Osteoblast (primary cell): ENCODE measurements around the gene PAN3. TPM values are rescaled to one million over a fixed set of nuclear protein-coding genes. Genes with fewer than 3 reads are reported as not detected.

ENCODE experiments used
- DNase-seq: peaks from one replicate; pipeline ENCODE4 v3.0.0; 2011; ENCODE audit warnings: low spot score, mixed read lengths; ENCODE audit not compliant: insufficient read length; ENCODE audit errors: missing footprints
- H2AFZ ChIP-seq: 2 replicates; pipeline ENCODE4 v1.6.0; 2011; ENCODE audit warnings: mild to moderate bottlenecking, low read length
- H3K27ac ChIP-seq: 2 replicates; pipeline ENCODE4 v1.5.1; 2011; ENCODE audit warnings: mild to moderate bottlenecking, low read depth, low read length, moderate library complexity
- H3K27me3 ChIP-seq: 2 replicates; pipeline ENCODE4 v1.6.0; 2012; ENCODE audit warnings: mild to moderate bottlenecking, control low read depth, inconsistent platforms, low read length, moderate library complexity; ENCODE audit not compliant: insufficient read depth
- H3K36me3 ChIP-seq: 2 replicates; pipeline ENCODE4 v1.5.1; 2011; ENCODE audit warnings: mild to moderate bottlenecking, low read length, control low read depth, moderate library complexity; ENCODE audit not compliant: insufficient read depth
- H3K4me1 ChIP-seq: 2 replicates; pipeline ENCODE4 v1.5.1; 2011; ENCODE audit warnings: mild to moderate bottlenecking, low read length, control low read depth, moderate library complexity; ENCODE audit not compliant: insufficient read depth
- H3K4me2 ChIP-seq: 2 replicates; pipeline ENCODE4 v1.6.0; 2011; ENCODE audit warnings: mild to moderate bottlenecking, low read length; ENCODE audit not compliant: insufficient read depth
- H3K4me3 ChIP-seq: fragments of 200-600 bp; sonication (generic); 3 replicates; pipeline ENCODE4 v1.5.1; 2012; ENCODE audit warnings: mild to moderate bottlenecking, low read length, inconsistent platforms; ENCODE audit not compliant: insufficient read depth
- H3K79me2 ChIP-seq: 2 replicates; pipeline ENCODE4 v1.6.0; 2012; ENCODE audit warnings: mild to moderate bottlenecking, low read length, control low read depth, inconsistent platforms; ENCODE audit not compliant: insufficient read depth
- H3K9me3 ChIP-seq: 2 replicates; pipeline ENCODE4 v1.5.1; 2011; ENCODE audit warnings: low read depth, low read length, control low read depth
- H4K20me1 ChIP-seq: 2 replicates; pipeline ENCODE4 v1.6.0; 2012; ENCODE audit warnings: mild to moderate bottlenecking, low read length, control low read depth; ENCODE audit not compliant: insufficient read depth
- total RNA-seq: library from RNA; depleted of rRNA; stranded (reverse); fragments of >200 nt; gene quantifications from 2 replicates; pipeline ENCODE4 v1.2.3, GENCODE V29; 2012
- TF ChIP-seq, protein P1 (sequence below): IDR thresholded peaks from 2 replicates; pipeline ENCODE4 v1.5.1; 2011; ENCODE audit warnings: mild to moderate bottlenecking, low read depth, low read length, moderate library complexity; ENCODE audit errors: extremely low read depth

Gene PAN3
- total RNA-seq, 1 donor: 27.5 TPM

DNA sequence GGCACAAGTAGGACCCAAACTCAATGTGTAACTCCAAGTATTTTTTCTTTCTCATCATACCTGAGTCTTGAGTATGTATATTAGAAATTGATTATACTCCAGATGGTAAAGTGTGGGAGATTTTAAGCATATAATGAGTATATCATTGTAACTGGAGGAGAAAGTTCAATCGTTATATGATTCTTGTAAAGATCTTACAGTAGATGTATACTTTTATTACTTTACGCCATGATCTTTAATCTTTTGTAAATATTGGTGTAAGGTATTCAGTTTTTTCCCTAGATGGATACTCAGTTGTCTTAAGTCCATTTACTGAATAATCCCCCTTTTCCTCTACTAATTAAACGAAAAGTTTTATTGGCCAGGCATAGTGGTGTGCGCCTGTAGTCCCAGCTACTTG, 25.2 kb downstream of the PAN3 start:
- peaks cover 25% of the 10 kb centered on the region for H4K20me1 ChIP-seq
- no peaks in the 10 kb centered on the region for H3K36me3 ChIP-seq
- H3K4me2 ChIP-seq: no peak overlapping the region
- no peaks in the 10 kb centered on the region for H3K27me3 ChIP-seq
- H3K9me3 ChIP-seq: no peaks in the 10 kb centered on the region
- no peak for DNase-seq
- TF ChIP-seq, protein P1, sequence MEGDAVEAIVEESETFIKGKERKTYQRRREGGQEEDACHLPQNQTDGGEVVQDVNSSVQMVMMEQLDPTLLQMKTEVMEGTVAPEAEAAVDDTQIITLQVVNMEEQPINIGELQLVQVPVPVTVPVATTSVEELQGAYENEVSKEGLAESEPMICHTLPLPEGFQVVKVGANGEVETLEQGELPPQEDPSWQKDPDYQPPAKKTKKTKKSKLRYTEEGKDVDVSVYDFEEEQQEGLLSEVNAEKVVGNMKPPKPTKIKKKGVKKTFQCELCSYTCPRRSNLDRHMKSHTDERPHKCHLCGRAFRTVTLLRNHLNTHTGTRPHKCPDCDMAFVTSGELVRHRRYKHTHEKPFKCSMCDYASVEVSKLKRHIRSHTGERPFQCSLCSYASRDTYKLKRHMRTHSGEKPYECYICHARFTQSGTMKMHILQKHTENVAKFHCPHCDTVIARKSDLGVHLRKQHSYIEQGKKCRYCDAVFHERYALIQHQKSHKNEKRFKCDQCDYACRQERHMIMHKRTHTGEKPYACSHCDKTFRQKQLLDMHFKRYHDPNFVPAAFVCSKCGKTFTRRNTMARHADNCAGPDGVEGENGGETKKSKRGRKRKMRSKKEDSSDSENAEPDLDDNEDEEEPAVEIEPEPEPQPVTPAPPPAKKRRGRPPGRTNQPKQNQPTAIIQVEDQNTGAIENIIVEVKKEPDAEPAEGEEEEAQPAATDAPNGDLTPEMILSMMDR: no peak
- no peak overlapping the region for H3K4me3 ChIP-seq
- H3K79me2 ChIP-seq: peaks cover 83% of the 10 kb centered on the region
- no peak overlapping the region for H3K27ac ChIP-seq
- no peak overlapping the region for H2AFZ ChIP-seq
- no peaks in the 10 kb centered on the region for H3K4me1 ChIP-seq

DNA sequence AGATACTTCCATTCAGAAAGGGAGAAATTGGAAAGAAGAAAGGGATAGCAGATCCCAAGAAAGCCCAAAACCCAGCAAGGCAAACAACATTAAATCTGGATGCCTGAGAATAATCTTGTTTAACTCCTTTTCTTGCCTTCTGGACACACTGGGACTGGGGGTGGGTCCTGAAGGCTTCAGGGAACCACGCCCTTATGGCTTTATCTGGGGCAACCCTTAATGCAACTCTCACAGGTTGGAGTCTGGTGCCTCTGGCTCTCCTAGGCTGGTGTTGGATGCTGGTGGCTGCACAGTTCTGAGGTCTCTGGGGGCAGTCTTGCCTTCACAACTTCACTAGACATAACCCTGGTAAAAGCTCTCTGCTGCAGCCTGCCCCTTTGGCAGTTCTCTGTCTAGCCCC, 27.9 kb downstream of the PAN3 start:
- peaks cover 76% of the 10 kb centered on the region for H3K79me2 ChIP-seq
- no peak overlapping the region for H3K4me3 ChIP-seq
- peaks cover 24% of the 10 kb centered on the region for H4K20me1 ChIP-seq

DNA sequence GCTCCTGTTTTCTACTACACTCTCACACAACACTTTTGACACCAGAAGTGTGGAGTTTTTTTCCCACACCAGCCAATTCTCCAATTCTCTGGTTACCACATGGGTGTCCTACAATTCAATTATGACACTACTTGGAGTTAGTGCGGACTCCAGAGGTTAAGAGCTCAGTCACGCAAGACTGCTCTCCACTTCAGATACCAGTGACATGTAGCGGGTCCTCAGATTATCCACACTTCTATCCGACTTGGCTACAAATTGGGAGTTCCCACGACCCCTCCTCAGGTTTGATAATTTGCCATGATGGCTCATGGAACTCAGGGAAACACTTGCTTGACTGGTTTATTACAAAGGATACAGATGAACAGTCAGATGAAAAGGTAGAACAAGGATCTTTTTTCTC, 32.9 kb downstream of the PAN3 start:
- peaks cover 14% of the 10 kb centered on the region for H4K20me1 ChIP-seq
- DNase-seq: no peak
- no peaks in the 10 kb centered on the region for H3K4me1 ChIP-seq
- H3K4me3 ChIP-seq: no peak overlapping the region
- no peaks in the 10 kb centered on the region for H3K9me3 ChIP-seq
- H3K79me2 ChIP-seq: peaks cover 73% of the 10 kb centered on the region
- no peaks in the 10 kb centered on the region for H3K27me3 ChIP-seq
- no peak overlapping the region for H3K27ac ChIP-seq
- H2AFZ ChIP-seq: no peak overlapping the region
- H3K36me3 ChIP-seq: no peaks in the 10 kb centered on the region
- H3K4me2 ChIP-seq: no peak overlapping the region
- TF ChIP-seq, protein P1: no peak

More for the DNA sequence above, 27.9 kb downstream of the PAN3 start:
- no peaks in the 10 kb centered on the region for H3K4me1 ChIP-seq
- H3K27me3 ChIP-seq: no peaks in the 10 kb centered on the region
- no peaks in the 10 kb centered on the region for H3K36me3 ChIP-seq
- H3K9me3 ChIP-seq: no peaks in the 10 kb centered on the region
- TF ChIP-seq, protein P1: no peak
- DNase-seq: no peak
- no peak overlapping the region for H3K27ac ChIP-seq
- H3K4me2 ChIP-seq: no peak overlapping the region
- H2AFZ ChIP-seq: no peak overlapping the region

DNA sequence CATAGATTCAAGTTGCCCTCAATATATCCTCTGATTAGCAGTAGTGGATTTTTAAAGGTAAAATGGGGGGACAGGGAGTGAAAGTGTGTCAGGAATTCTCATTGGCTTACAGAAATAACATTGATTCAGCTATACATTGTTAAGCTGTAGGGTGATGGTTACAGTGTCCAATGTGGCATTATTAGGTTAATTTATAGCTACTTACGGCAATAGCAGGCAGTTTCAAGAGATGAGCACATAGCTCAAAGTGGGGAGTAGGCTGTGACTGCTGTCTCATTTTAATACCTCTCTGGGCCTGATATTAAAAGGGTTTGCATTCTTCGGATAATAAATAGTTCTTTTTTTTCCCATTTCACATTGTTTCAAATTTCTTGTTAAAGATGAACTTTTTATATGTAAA, 34.6 kb downstream of the PAN3 start:
- Histone ChIP-seq H3K4me3 (no peak overlapping the region), H3K27me3 (no peaks in the 10 kb centered on the region), H3K27ac (no peak overlapping the region), H3K4me2 (no peak overlapping the region), H3K79me2 (peaks cover 58% of the 10 kb centered on the region), H4K20me1 (peaks cover 10% of the 10 kb centered on the region), H3K36me3 (peaks cover 4% of the 10 kb centered on the region), H3K9me3 (no peaks in the 10 kb centered on the region), H3K4me1 (no peaks in the 10 kb centered on the region), H2AFZ (no peak overlapping the region)
- no peak for DNase-seq
- TF ChIP-seq, protein P1: no peak
